Thymus (tissue), 11 donors: Measurements from ENCODE around the gene CTNNBIP1. TPM values are rescaled to one million over a fixed set of nuclear protein-coding genes. Genes with fewer than 3 reads are reported as not detected.

Source experiments
- DNase-seq, 9 donors: peaks; one replicate each; pipeline ENCODE4 v3.0.0-alpha.2; 2013; ENCODE audit warnings: low spot score in 9 of 9, low read depth in 6 of 9, missing footprints in 1 of 9
- H3K27ac ChIP-seq, 2 donors: one replicate each; pipeline ENCODE4 v1.5.1; 2013; ENCODE audit warnings: control low read depth in 1 of 2, low read depth in 1 of 2, low read length in 1 of 2, mild to moderate bottlenecking in 1 of 2, moderate library complexity in 1 of 2
- H3K27me3 ChIP-seq, 2 donors: one replicate each; pipeline ENCODE4 v1.5.1; 2013; ENCODE audit warnings: low read length in 1 of 2; ENCODE audit not compliant: control insufficient read depth in 2 of 2, insufficient read depth in 1 of 2
- H3K36me3 ChIP-seq, 2 donors: one replicate each; pipeline ENCODE4 v1.5.1; 2013; ENCODE audit warnings: low read length in 1 of 2, mild to moderate bottlenecking in 1 of 2, moderate library complexity in 1 of 2; ENCODE audit not compliant: control insufficient read depth in 2 of 2, insufficient read depth in 2 of 2
- H3K4me1 ChIP-seq, 2 donors: one replicate each; pipeline ENCODE4 v1.5.1; 2013; ENCODE audit warnings: low read length in 2 of 2; ENCODE audit not compliant: control insufficient read depth in 2 of 2, insufficient read depth in 2 of 2
- H3K4me3 ChIP-seq, 2 donors: one replicate each; pipeline ENCODE4 v1.5.1; 2013; ENCODE audit warnings: low read length in 2 of 2, control low read depth in 1 of 2, mild to moderate bottlenecking in 1 of 2
- H3K9me3 ChIP-seq, 2 donors: one replicate each; pipeline ENCODE4 v1.5.1; 2013; ENCODE audit warnings: low read length in 1 of 2, mild to moderate bottlenecking in 1 of 2; ENCODE audit not compliant: control insufficient read depth in 2 of 2, insufficient read depth in 1 of 2
- WGBS: extraction: QIAGEN DNeasy Blood & Tissue Kit; methylation state at CpG from one replicate; pipeline ENCODE4 v1.1.7; 2013; 5-methylcytosine and 5-hydroxymethylcytosine counted together
- polyA plus RNA-seq: library from polyadenylated mRNA; stranded (reverse); fragments of 200-250 nt; gene quantifications from one replicate; pipeline ENCODE4 v1.2.3, GENCODE V29; 2013
- total RNA-seq: library from RNA; stranded (reverse); fragments of 120-200 nt; gene quantifications from one replicate; pipeline ENCODE4 v1.2.4, GENCODE V29; 2013
- donor health status: healthy.

The CTNNBIP1 gene
- total and polyA plus RNA-seq, 2 donors: 16.7 to 18.5 TPM

DNA sequence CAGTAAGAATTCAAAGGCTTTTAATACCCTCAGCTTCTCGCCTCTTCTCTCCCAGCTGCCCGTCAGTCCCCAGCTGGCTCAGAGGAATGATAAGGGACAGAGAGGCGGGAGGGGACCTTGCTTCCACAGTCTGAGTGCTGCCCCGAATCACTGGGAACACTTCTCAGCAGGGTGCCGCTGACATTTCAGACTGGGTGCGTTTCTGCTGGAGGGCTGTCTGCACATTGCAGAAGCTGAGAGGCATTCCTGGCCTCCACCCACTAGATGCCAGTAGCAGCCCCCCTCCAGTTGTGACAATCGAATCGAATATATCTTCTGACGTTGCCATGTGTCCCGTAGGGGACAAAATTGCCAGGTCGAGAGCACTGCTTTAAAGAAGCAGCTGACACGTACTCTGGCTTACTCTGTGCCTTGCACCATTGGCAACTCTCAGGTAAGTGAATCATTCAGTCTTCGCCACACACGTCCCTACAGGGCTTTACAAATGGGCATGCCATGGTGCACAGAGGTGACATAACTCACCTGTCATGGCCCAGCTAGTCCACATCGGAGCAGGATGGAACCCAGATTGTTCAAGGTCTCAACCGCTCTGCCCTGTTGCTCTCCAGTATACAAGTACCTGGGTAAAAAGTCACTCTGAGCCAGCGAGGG, 23.9 kb downstream of the CTNNBIP1 start:
- Histone ChIP-seq H3K27me3 (no peaks in the 10 kb centered on the region), H3K4me3 (no peak overlapping the region), H3K9me3 (peaks cover 0 to 5% of the 10 kb centered on the region in 2 donors), H3K4me1 (peaks cover 11 to 42% of the 10 kb centered on the region in 2 donors), H3K36me3 (peaks cover 2 to 11% of the 10 kb centered on the region in 2 donors), H3K27ac (no peak overlapping the region)
- WGBS: 97% methylated on average over 17 of the region's 17 CpGs
- no peak for DNase-seq

DNA sequence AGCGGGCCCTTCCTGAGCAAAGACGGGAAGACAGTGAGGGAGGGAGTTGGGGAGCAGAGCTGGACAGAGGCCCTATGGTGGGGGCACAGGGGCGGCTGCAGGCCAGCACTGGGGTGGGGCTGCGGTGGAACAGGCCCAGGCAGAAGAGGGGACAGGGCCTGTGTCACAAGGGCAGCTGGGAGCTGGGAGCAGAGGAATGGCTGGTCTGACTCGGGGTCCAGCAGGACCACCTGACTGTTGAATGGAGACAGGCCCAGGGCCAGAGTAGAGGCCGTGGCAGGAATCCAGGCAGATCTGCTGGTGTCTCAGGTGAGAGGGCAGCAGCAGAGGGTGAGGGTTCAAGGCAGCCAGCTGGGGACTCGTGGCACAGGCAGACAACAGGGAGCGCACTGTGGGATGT, 25.3 kb downstream of the CTNNBIP1 start:
- Histone ChIP-seq H3K27me3 (no peaks in the 10 kb centered on the region), H3K9me3 (no peaks in the 10 kb centered on the region), H3K4me3 (no peak overlapping the region), H3K27ac (no peak overlapping the region), H3K4me1 (peaks cover 0 to 28% of the 10 kb centered on the region in 2 donors), H3K36me3 (peaks cover 2 to 11% of the 10 kb centered on the region in 2 donors)
- DNase-seq: no peak
- WGBS: 96% methylated on average over 8 of the region's 8 CpGs

DNA sequence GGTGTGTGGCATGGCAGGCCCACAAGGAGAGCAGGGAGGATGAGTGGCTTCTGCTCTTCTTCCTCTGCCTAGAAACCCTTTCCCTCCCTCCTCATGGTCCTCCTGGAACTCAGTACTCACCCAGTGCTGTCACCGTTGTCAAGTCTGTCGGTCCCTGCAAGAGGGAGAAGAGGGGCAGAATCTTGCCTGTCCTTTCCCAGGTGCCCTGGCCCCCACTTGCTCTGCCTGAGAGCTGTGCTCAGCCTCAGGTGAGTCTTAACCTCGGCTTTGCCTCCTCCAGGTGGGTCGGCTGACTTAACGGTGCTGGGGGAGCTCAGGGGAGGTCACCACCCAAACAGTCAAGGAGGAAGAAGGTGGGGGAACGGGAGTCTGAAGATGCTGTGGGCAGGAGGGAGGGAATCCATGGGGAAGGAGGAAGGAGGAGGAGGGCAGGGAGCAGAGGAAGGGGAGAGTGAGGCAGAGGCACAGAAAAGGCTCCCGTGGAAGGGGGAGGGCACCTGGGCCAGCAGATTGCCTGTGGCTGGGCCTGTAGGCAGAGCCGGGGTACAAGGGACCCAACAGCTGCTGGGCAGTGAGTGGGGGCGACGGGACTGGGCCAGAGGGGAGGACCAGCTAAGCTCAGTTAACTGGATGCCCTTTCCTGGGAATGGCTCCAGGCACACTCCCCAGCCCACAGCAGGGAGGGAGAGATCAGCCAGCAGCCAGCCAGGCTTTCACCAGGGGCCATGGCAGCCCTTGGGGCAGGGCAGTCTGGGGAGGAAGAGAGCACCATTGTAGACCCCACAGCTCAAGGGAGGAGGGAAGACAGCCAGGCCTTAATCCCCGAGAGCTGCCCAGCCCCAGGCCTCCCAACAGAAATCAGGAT, 26.3 kb downstream of the CTNNBIP1 start:
- Histone ChIP-seq H3K4me3 (no peak overlapping the region), H3K36me3 (peaks cover 2 to 11% of the 10 kb centered on the region in 2 donors), H3K9me3 (no peaks in the 10 kb centered on the region), H3K27ac (no peak overlapping the region), H3K4me1 (peaks cover 0 to 18% of the 10 kb centered on the region in 2 donors), H3K27me3 (no peaks in the 10 kb centered on the region)
- DNase-seq: no peak
- 92% methylated on average over 11 of the region's 11 CpGs for WGBS

DNA sequence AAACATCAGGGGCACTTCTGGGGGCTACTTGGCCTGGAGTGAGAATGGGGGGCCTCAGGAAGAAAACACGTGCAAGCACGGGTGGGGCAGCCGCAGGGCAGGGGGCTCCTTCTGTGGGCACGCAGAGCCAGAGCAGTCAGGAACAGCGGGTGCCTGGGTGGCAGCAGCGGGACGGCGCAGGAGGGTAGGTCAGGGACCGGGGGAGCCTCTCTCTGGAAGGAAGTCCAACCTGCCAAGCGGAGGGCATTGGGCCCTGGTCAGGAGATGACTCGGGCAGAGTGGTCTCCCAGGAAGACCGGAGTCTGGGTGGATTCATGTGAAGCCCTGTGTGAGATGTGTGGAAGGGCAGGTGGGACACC, 27.1 kb downstream of the CTNNBIP1 start:
- Histone ChIP-seq H3K27ac (no peak overlapping the region), H3K36me3 (peaks cover 2 to 8% of the 10 kb centered on the region in 2 donors), H3K9me3 (no peaks in the 10 kb centered on the region), H3K27me3 (no peaks in the 10 kb centered on the region), H3K4me1 (peaks cover 0 to 15% of the 10 kb centered on the region in 2 donors), H3K4me3 (no peak overlapping the region)
- 92% methylated on average over 12 of the region's 12 CpGs for WGBS
- no peak for DNase-seq

DNA sequence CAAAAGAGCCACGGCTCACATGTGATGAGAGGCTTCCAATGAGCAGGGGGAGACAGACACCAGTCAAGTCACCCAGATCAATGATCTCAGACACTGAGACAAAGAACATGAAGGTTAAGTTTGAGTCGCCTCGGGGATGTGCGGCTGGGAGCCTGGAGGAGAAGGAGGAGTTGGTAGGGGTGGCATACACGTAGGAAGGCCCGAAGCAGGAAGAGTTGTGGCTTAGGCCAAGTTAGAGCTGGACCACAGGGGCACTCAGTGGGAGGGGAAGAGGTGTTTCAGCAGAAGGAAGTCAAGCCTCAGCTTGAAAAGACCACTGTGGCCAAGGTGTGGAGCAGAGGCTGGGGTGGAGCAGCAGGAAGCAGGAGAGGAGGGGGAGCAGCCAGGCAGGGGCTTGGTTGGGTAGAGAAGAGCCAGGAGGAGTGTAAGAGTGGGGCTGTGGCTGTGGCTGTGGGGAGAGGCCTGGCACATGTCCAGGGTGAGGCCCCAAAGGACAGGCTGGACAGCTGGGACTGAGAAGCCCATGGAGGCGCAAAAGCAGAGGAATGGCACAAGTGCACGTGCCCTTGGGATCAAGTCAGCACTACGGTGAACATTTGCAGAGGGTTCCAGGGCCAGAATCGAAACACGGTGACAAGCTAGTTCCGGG, 27.6 kb downstream of the CTNNBIP1 start:
- 61% methylated on average over 12 of the region's 12 CpGs for WGBS
- Histone ChIP-seq H3K4me1 (peaks cover 0 to 15% of the 10 kb centered on the region in 2 donors), H3K9me3 (no peaks in the 10 kb centered on the region), H3K27ac (peak overlapping the region in 1 of 2 donors; percentile 8), H3K36me3 (peaks cover 2 to 8% of the 10 kb centered on the region in 2 donors), H3K4me3 (no peak overlapping the region), H3K27me3 (no peaks in the 10 kb centered on the region)
- DNase-seq: no peak

DNA sequence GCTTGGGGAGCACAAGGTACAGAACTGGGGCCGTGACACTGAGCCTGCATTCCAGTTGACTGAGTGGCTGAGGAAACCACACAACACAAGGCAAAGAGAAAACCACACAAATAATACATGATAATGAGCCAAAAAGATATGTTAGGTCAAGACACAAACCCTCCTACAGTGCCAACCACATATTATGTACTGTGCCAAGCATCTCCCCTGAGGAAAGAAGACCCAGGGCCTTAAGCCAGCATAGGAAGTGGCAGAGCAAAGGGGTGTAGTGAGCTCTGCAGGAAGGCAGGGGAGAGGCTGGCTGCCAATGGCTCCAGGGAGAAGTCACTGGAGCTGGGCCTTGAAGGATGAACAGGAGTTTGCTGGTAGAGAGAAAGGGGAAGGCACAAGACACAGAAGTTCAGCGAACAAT, 28.2 kb downstream of the CTNNBIP1 start:
- WGBS: 75% methylated on average over 2 of the region's 2 CpGs
- Histone ChIP-seq H3K27ac (no peak overlapping the region), H3K36me3 (peaks cover 2 to 8% of the 10 kb centered on the region in 2 donors), H3K27me3 (no peaks in the 10 kb centered on the region), H3K9me3 (no peaks in the 10 kb centered on the region), H3K4me1 (peaks cover 0 to 15% of the 10 kb centered on the region in 2 donors), H3K4me3 (no peak overlapping the region)
- DNase-seq: no peak

DNA sequence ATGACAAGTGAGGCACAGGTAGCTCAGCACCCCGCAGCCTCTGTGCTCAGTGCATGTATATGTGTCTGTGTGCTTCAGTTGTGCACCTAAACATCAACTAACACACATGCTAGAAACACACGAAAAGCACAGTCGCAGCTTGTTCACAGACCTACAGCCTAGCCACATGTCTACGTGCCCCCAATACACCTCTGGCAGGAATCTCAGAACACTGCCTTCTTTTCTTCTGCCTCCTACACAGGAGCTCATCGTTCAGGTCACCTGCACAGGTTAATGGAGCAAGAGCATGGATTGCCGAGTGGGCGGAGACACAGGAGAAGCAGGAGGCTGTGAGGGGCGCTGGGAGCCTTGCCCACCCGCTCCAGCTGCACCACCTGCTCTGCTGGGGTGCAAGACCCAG, 31.7 kb downstream of the CTNNBIP1 start:
- H3K36me3 ChIP-seq: peaks cover 0 to 5% of the 10 kb centered on the region in 2 donors
- no peak for DNase-seq
- no peak overlapping the region for H3K4me3 ChIP-seq
- peaks cover 0 to 19% of the 10 kb centered on the region in 2 donors for H3K4me1 ChIP-seq
- no peaks in the 10 kb centered on the region for H3K27me3 ChIP-seq
- WGBS: 96% methylated on average over 9 of the region's 9 CpGs
- H3K27ac ChIP-seq: no peak overlapping the region
- no peaks in the 10 kb centered on the region for H3K9me3 ChIP-seq

DNA sequence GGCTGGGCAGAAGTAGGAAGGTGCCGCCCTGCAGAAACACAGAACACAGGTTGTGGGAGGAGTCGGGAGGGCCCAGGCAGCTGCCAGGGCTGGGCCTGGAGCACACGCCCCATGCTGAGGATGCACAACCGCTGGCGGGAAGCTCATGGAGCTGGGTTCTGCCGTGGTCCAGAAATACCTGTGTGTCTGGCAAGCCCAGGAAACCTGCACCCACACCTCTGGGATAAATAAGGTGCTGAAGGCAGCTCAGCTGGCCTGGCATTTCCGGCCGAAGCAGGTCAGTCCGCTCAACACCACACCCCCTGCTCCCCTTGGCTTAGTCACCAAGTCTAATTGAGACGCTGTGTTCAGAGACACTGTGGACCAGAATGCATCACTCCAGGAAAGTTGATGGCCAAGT, 32.1 kb downstream of the CTNNBIP1 start:
- H3K4me1 ChIP-seq: peaks cover 0 to 17% of the 10 kb centered on the region in 2 donors

DNA sequence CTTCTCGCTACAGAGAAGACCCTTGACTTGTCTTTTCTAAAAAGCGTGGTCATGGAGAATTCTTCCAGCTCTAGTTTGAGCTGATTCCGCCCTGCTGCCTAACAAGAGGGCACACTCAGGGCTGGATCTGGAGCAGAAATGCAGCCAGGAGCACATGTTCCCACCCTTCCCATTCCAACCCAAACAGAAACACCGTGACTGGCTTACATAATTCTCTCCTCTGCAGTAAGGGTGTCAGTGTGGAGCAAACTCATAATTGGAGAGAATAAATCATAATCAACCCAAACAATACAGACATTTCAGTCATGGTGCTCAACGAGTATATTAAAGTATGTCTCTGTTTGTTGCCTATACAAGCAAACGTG, 34.5 kb downstream of the CTNNBIP1 start:
- 95% methylated on average over 6 of the region's 6 CpGs for WGBS
- no peak for DNase-seq
- peaks cover 0 to 13% of the 10 kb centered on the region in 2 donors for H3K4me1 ChIP-seq
- H3K36me3 ChIP-seq: peaks cover 0 to under 1% of the 10 kb centered on the region in 2 donors
- no peak overlapping the region for H3K27ac ChIP-seq
- no peaks in the 10 kb centered on the region for H3K9me3 ChIP-seq
- no peaks in the 10 kb centered on the region for H3K27me3 ChIP-seq
- no peak overlapping the region for H3K4me3 ChIP-seq

More for the DNA sequence above, 32.1 kb downstream of the CTNNBIP1 start:
- Histone ChIP-seq H3K27me3 (no peaks in the 10 kb centered on the region), H3K4me3 (no peak overlapping the region), H3K36me3 (peaks cover 0 to 4% of the 10 kb centered on the region in 2 donors), H3K9me3 (no peaks in the 10 kb centered on the region), H3K27ac (no peak overlapping the region)
- WGBS: 90% methylated on average over 10 of the region's 10 CpGs
- DNase-seq: no peak
